Dedifferentiated amniotic fluid mesenchymal stem cell (primary cell): ENCODE data around the gene DMD.
"Not testable (repeated sequence)": the region's sequence is repeated elsewhere in the genome, so short reads cannot be mapped to it uniquely, and the experiment has no call there.

Source experiments
- DNase-seq: peaks from one replicate; pipeline ENCODE4 v3.0.0-alpha.2; 2016; ENCODE audit errors: extremely low spot score

The DMD gene

GRCh38 chrX:32024072-32024471 lies 1187.3 kb downstream of the DMD start:
- DNase-seq = no peak

GRCh38 chrX:32016195-32016594 lies 1195.2 kb downstream of the DMD start:
- DNase-seq = no peak

GRCh38 chrX:32010948-32011347 lies 1200.4 kb downstream of the DMD start:
- DNase-seq = no peak

- no peak for DNase-seq
Observed at GRCh38 chrX:32010212-32010611, 1201.1 kb downstream of the DMD start.

GRCh38 chrX:31993637-31994036 lies 1217.7 kb downstream of the DMD start:
- DNase-seq = no peak

- DNase-seq = no peak
Observed at GRCh38 chrX:31988975-31989374, 1222.4 kb downstream of the DMD start.

GRCh38 chrX:31981546-31982062 lies 1229.7 kb downstream of the DMD start:
- no peak for DNase-seq

GRCh38 chrX:31969714-31970113 lies 1241.6 kb downstream of the DMD start:
- DNase-seq = no peak

- no peak for DNase-seq
Observed at GRCh38 chrX:31962256-31962655, 1249.1 kb downstream of the DMD start.

- no peak for DNase-seq
Observed at GRCh38 chrX:31934842-31935370, 1276.4 kb downstream of the DMD start.

GRCh38 chrX:31934015-31934414 lies 1277.3 kb downstream of the DMD start:
- DNase-seq = no peak

- DNase-seq = no peak
Observed at GRCh38 chrX:31932769-31933168, 1278.6 kb downstream of the DMD start.

- not testable (repeated sequence) for DNase-seq
Observed at GRCh38 chrX:31932320-31932719, 1279.0 kb downstream of the DMD start.

- DNase-seq = no peak
Observed at GRCh38 chrX:31931225-31931624, 1280.1 kb downstream of the DMD start.

GRCh38 chrX:31929366-31929765 lies 1282.0 kb downstream of the DMD start:
- no peak for DNase-seq

GRCh38 chrX:31921236-31921635 lies 1290.1 kb downstream of the DMD start:
- no peak for DNase-seq

GRCh38 chrX:31909850-31910572 lies 1301.3 kb downstream of the DMD start:
- DNase-seq = no peak

GRCh38 chrX:31894152-31894551 lies 1317.2 kb downstream of the DMD start:
- no peak for DNase-seq

- DNase-seq = no peak
Observed at GRCh38 chrX:31893525-31893924, 1317.8 kb downstream of the DMD start.

GRCh38 chrX:31889088-31889487 lies 1322.3 kb downstream of the DMD start:
- no peak for DNase-seq

- DNase-seq = no peak
Observed at GRCh38 chrX:31884535-31884934, 1326.8 kb downstream of the DMD start.

GRCh38 chrX:31872007-31872406 lies 1339.3 kb downstream of the DMD start:
- DNase-seq = no peak

GRCh38 chrX:31870267-31870666 lies 1341.1 kb downstream of the DMD start:
- DNase-seq = no peak

GRCh38 chrX:31860686-31861085 lies 1350.7 kb downstream of the DMD start:
- DNase-seq = no peak
